GM19025 (cell line): Measurements from ENCODE around the gene PRDX2.

Source experiments
- ATAC-seq: cut with Tn5 transposase; IDR thresholded peaks from one replicate; pipeline ENCODE4 v1.9.1; 2021; ENCODE audit warnings: mild to moderate bottlenecking, low read depth, moderate library complexity; ENCODE audit not compliant: unreplicated experiment

PRDX2 gene

GRCh38 chr19:12757544-12758274 lies 43.9 kb downstream of the PRDX2 start:
- ATAC-seq, result no peak

GRCh38 chr19:12756150-12756883 lies 45.3 kb downstream of the PRDX2 start:
- ATAC-seq, result no peak

- no peak for ATAC-seq
Measured at GRCh38 chr19:12754465-12755196, 47.0 kb downstream of the PRDX2 start.

GRCh38 chr19:12752056-12752781 lies 49.4 kb downstream of the PRDX2 start:
- ATAC-seq, result no peak

GRCh38 chr19:12751635-12752034 lies 50.0 kb downstream of the PRDX2 start, which contains the start of gene BEST2:
Gene BEST2 (plus strand): TSS chr19:12751791. CDS start chr19:12752593, 802 bp downstream.
- no peak for ATAC-seq

GRCh38 chr19:12750851-12751250 lies 50.7 kb downstream of the PRDX2 start:
- ATAC-seq, result no peak

GRCh38 chr19:12749938-12750521 lies 51.6 kb downstream of the PRDX2 start:
- no peak for ATAC-seq

GRCh38 chr19:12748489-12748888 lies 53.1 kb downstream of the PRDX2 start:
- no peak for ATAC-seq
